ENCODE data around the gene CLRN3.

CLRN3 gene

DNA sequence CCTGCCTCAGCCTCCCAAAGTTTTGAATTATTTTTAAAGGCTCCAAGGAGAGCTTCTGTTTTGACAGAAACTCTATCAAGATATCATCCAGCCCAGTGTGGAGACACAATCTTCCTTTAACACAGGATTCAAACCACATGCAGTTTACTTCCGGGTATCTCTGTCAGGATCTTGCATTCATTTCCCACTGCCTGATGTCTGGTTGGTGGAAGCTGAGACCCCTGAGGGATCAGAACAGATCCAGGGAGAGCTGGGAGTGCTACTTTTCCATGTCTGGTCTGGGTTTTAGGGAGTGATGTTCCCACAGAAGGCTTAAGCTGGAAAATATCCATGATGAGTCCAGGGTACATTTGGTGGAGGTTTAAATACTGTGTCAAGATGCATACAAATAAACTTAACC is 30.9 kb upstream of the CLRN3 start:
- no peak for TF ChIP-seq CTCF (IDR thresholded peaks at IDR 0.05; ENCODE audit: insufficient read depth, low read depth, low read length, missing control alignments)
- H3K4me3 ChIP-seq (ENCODE audit: low read depth, low read length): no peak overlapping the region
- no peak for DNase-seq (ENCODE audit: low read depth)

GRCh38 chr10:127922675-127923366 is 30.1 kb upstream of the CLRN3 start:
- no peak for TF ChIP-seq CTCF (IDR thresholded peaks at IDR 0.05; ENCODE audit: insufficient read depth, low read depth, low read length, missing control alignments)
- H3K4me3 ChIP-seq (ENCODE audit: low read depth, low read length): no peak overlapping the region
- no peak for DNase-seq (ENCODE audit: low read depth)

- no peak for DNase-seq (ENCODE audit: low read depth)
- TF ChIP-seq CTCF (IDR thresholded peaks at IDR 0.05; ENCODE audit: insufficient read depth, low read depth, low read length, missing control alignments): no peak
Measured at GRCh38 chr10:127922206-127922605, 29.5 kb upstream of the CLRN3 start.

DNA sequence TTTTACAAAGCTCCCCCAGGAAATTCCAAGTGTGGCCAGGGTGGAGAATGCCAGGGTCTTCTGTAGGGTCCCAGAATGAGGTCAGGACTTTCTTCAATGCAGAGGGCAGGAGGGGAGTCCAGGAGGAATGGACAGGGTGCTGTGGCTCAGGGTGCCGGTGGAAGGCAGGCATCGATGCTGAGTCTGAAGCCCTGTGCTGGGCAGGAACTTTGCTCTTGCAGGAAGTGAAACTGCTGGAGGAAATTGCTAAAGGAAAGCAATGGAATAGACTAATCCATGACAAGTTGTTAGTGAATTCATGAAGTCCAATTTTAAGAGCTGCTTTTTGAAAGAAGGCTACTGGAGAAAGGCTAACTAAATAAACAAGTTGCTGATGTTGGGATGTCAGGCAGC is 29.0 kb upstream of the CLRN3 start:
- H3K4me3 ChIP-seq (ENCODE audit: low read depth, low read length): no peak overlapping the region
- TF ChIP-seq CTCF (IDR thresholded peaks at IDR 0.05; ENCODE audit: insufficient read depth, low read depth, low read length, missing control alignments): no peak
- DNase-seq (ENCODE audit: low read depth): no peak

More at GRCh38 chr10:127922206-127922605, 29.5 kb upstream of the CLRN3 start:
- H3K4me3 ChIP-seq (ENCODE audit: low read depth, low read length): no peak overlapping the region

DNA sequence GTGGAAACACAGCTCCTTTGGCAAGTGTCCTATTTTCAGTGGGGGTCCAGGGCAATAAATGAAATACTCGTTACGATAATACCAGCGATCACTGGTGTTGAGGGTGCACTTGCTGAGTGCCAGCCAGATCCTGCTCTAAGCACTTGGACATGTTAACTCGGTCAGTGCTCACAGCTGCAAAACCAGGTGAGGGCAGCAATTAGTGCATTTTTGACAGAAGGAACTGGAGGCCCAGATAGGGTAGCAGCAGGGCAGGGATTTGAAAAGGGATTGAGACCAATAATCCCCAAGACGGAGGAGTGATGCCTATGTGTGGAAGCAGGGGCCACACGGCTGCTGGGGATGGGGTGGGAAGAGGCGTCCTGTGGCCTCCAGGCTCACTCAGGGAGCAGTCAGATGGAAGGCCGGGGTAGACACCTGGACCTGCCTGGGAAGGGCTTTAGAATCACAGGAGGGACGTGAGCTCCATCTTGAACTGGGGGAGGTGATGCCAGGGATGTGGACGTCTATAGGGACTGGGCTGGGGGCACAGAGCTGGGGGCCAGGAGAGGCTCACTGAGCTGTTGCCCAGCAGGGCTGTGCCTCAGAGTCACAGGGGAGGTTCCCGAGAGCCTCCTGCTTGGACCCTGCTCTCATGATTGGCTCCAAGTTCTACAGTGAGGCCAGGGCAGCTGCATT is 28.5 kb upstream of the CLRN3 start:
- no peak for TF ChIP-seq CTCF (IDR thresholded peaks at IDR 0.05; ENCODE audit: insufficient read depth, low read depth, low read length, missing control alignments)
- H3K4me3 ChIP-seq (ENCODE audit: low read depth, low read length): no peak overlapping the region
- DNase-seq (ENCODE audit: low read depth): no peak

GRCh38 chr10:127920306-127921074 is 27.7 kb upstream of the CLRN3 start:
- no peak for TF ChIP-seq CTCF (IDR thresholded peaks at IDR 0.05; ENCODE audit: insufficient read depth, low read depth, low read length, missing control alignments)
- DNase-seq (ENCODE audit: low read depth): no peak
- no peak overlapping the region for H3K4me3 ChIP-seq (ENCODE audit: low read depth, low read length)
